HG03039 (cell line): ENCODE measurements around the gene MED13L.

Source experiments
- ATAC-seq: cut with Tn5 transposase; IDR thresholded peaks from one replicate; pipeline ENCODE4 v1.9.1; 2021; ENCODE audit warnings: mild to moderate bottlenecking, moderate library complexity; ENCODE audit not compliant: unreplicated experiment

Gene MED13L

DNA sequence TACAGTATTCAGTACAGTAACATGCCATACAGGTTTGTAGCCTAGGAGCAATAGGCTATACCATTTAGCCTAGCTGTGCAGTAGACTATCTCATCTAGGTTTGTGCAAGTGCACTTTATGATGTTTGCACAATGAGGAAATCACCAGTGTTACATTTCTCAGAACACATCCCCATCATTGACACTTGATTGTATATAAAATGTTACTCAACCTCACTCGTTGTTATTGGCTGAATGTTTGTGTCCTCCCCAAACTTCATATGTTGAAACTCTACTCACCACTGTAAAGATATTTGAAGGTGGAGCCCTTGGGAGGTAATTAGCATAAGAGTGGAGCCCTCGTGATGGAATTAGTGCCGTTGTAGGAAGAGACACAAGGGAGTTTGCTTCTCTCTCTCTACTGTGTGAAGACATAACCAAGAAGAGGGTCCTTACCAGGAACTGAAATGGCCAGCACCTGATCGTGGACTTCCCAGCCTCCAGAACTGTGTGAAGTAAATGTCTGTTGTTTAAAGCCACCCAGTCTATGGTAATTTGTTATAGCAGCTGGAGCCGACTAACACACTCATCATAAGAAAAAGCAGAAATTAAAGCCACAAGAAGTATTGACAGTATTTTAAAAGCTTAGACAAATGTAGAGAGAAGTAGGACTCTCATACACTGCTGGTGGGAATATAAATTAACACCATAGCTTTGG is 3.2 kb upstream of the MED13L start:
- ATAC-seq, result no peak

DNA sequence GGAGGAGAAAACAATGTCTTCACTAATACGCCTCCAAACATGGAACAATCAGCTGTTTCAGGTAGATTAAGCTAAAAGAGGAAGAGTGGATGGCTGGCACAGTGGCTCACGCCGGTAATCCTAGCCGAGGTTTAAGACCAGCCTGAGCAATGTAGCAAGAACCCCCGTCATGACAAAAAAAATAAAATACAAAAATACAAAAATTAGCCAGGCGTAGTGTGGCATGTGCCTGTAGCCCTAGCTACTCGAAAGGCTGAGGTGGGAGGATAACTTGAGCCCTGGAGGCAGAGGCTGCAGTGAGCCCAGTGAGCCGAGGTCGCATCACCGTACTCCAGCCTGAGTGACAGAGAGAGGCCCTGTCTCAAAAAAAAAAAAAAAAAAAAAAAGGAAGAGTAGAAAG is 1.2 kb upstream of the MED13L start:
- no peak for ATAC-seq

DNA sequence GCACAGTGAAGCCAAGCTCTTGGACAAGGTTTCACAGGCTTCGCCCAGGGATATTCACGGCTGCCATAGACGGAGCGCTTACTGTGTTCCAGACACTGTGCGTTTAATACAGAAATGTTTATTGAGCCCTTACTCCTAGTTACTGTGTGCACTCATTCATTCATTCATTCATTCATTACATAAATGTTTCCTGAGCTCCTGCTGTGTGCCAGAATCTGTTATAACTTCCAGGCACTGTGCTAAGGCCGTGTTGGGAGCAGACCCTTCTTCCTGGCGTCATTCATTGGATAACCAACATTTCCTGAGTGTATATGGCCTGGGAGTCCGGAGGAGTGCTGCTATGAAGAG is 760 bp upstream of the MED13L start:
- no peak for ATAC-seq

DNA sequence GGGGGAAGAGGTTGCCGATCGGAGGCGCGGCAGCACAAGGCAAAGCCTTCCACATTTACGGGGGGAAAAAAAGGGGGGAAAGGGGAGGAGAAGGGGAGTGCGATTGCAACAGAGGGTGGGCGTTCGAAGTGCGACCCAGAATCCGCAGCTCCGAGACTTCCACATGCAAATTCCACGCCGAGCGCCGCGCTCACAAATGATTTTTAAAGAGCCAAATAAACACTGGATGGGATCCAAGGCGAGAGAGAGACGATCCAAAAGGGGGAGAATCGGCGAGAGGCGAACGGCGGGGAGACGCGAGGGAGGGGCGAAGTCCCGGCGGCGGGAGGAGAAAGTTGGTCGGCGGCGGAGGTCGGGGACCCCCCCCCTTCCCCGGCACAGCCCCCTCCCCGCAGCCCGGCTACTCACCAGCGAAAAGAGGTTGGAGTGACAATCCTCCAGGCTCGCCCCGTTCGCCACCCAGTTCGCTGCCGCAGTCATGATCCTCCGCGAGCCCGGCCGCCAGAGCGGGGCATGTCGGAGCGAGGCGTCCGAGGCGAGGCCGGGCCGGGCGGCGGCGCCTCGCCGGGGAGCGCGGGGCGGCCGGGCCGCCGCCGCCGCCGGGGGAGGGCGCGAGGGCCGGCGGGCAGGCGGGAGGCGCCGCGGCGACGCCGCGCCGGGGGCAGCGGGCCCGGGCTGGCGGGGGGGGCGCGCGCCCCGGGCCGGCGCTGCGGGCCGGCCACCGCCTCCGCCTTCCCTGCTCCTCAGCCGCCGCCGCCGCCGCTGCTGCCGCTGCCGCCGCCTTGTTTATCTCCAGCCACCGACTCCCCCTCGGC is 634 bp downstream of the MED13L start:
- peak; percentile 33 for ATAC-seq

DNA sequence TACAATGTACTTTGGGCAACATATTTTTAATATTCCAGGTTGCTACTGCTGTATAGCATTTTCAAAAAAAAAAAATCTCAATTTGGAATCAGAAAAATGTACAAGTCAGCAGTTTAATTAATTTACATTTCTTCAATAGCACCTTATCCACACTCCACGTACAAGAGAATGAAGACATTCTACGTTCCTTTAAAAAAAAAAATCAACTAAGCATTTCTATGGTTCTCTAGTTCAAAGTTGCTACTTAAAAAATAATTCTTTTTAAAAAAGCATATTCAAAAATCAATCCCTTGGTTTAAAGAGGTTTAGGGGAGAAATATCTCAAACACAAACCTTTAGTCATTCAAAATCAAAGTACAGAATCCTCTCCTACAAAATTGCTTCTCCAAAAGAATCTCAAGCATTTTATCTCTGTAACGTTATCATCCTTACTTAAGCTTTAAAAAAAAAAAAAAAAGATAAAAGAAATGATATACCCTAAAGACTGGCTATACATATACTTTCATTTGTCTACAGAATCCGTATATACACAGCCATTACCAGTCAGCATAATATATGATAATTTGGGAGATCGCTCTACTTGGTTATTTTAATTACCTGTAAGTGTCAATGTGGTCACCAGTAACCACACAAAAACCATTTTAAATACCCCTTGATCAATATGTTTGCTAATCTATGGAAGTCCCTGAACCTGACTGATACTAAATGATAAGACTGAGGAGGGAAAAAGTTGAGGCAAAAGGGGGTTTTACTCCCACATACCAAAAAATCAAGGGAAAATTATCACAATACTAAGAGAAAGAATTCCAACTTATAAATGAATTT is 2.7 kb downstream of the MED13L start:
- no peak for ATAC-seq

DNA sequence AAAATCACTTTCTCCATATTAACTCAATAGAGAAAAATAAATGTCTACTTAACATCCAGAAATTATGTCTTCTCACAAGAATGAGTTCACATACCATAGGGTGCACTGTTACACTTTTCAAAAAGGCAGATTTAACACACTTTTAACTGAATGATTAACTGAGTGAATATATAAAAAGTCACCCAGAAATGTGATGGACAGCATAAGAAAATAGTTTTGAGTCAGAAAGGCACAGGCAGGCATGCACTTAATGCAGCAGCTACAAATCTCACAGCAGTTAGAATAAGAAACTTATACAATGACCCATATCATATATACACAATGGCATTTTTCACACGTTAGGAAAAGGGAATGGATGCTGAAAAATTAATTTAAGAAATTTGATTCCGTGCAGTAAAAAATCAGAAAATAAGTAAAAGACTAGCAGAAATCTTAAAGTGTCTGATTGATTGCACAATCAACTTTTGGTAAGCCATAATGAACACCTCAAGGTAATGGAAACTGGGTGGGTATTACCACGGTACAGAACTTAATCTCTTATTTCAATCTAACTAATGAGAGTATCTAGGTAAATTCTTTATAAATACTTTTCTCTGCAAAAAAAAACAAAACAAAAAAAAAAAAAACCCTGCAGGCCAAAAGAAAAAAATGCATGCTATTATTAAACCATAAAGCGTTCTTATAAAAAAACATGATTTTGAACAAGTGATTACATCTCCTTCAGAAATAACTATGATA is 3.5 kb downstream of the MED13L start:
- ATAC-seq, result no peak

DNA sequence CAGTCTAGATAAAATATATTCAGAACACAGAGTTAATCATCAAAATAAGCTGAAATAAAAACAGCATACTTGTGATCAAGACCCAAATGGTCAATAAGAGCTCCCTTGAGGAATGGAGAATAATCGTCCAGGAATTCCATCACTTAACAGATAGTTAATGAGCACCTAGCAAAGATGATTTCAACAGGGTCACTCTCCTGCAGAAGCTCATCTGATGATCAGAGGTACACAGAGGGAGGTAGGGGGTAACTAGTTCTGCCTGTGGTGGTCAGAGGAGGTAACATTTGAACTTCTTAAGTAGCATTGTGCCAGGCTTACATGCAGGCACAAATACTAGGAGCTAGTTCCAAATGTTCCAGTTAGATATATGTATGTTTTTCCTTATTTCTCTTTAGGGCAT is 9.5 kb downstream of the MED13L start:
- no peak for ATAC-seq

DNA sequence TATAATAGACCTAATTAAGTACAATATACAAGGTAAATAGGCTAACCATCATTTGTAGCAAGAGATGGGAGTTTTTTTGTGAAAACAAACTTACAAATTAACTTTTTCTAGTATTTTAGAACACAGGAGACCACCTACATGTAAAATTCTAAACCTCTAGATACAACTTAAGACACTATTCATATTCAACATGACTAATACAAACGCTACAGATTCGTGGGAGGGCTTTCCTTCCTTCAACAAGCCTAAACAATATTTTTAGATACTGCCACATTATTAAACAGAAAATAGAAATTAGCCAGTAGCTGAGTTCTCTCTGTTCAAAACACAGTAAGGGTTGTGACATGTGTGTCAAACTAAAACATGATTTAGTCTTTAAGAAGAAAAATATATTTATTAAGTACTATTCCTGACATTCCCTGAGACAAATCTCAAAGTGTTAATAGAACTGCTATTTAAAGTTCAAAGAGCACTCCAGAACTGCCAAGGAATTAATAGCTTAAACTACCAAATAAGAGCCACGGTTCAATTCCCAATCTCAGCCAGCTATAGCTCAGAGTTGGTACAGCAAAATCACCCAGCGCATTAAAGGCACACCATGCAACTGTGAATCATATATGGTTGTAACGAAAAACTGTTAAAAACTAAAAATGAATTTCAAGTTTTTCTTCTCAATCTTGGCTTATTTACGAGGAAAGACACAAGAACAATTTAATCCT is 10.7 kb downstream of the MED13L start:
- ATAC-seq, result no peak

DNA sequence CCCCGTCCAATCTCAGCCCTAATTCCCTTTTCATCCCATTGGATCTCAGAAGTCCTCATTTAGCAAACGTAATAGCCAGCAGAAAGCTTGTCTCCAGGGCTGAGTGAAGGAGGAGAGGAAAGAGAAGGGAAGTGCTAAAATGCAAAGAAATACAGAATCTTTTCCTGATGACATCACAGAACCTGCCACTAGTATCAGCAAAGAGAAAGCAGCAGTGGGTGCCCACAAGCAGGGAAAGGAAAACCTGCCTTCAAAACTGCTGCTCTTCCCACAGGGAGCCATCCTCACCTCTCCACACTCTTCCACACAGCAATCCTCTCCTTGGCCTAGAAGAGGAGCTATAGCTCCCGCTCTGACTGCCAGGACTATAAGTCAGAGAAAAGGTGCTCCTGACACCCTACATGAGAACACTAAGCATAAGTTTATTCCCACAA is 11.3 kb downstream of the MED13L start:
- no peak for ATAC-seq

DNA sequence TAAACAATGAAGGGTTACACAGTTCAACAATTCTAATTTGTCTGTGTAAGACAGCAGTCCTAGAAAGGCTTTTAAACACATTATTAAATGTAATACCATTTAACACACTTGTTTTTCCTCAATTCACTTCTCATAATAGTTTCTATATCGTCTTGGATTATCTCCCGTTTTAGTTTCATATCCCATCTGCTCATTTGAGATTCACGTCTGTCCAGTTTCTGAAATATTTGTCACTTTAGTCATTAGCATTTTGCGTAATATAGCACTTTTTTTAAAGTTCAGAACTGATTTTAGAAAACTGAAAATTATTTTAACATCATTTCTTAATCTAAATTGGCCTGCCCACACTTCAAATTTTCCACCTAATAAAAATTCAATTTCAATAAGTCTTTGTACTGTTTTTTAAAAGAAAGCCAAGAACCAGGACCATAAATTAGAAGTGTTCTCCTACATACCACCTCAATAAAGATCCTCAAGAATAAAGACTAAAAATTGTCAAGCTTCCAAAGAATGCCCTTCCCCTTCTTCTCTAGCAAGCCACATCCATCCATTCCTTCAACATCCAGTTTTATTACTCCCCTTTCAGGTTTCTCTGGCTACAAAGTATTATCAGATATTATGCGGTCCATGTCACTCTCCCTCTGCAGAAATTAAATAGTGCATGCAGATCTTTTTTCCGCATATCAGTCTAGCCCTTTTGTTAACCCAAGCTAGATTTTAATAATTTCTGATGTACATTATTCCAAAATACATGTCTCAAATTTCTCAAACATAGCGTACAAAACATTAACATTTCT is 11.9 kb downstream of the MED13L start:
- no peak for ATAC-seq

DNA sequence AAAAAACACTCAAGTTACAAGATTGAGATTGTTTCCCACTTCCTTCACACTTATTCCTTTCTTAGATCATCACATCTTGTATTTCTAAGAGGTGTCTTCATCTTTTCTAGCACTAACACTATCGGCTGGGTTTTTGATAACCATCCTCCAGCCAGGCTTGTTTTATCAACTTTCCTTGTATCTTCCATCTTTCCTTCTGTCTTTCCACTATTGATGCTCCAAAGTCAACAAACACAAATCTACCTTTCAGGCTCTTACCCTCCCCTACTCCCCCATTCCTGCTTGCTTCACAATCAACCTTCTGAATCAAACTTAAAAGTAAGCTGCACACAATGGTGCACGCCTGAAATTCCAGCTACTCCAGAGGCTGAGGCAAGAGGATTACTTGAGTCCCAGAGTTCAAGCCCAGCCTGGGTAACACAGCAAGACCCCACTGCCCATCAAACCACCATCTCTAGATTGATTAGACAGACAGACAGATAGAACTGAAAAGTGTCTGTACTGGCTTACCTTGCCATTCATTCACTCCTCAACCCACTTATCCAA is 12.9 kb downstream of the MED13L start:
- no peak for ATAC-seq

DNA sequence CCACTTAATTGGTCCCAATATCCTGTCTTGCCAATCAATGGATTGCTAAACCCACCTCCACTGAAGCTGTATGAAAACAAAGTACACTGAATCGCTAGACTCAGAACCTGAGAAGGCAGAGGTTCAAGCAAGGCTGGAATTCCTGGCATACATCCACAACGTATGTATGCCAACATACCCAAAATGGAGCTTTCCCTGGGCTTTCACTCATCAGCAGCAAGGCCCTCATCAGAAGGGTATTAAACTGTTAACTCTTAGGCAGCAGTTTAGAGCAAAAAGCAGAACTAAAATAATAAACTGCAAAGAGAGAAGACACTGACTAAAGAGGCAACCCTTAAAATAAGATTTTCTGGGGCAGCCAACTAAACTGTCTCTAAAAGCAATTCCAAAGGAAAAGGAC is 13.6 kb downstream of the MED13L start:
- no peak for ATAC-seq

DNA sequence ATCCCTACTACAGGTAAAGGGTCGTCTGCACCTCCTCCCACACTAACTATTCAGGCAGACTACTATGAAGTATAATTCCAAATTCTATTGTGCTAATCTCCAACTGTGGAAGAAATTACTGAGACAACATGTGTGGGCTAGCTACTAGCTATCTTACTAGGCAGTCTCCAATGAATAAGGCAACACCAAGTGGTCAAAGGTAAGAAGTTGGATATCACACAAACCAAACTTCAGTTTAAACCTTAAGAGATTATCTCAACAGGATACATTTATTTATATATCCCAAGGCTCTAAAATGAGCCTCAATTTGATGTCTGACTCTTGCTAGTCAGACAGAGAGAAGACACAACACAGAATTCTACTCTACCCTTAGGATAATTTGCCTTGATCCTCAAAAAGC is 14.1 kb downstream of the MED13L start:
- ATAC-seq, result no peak

DNA sequence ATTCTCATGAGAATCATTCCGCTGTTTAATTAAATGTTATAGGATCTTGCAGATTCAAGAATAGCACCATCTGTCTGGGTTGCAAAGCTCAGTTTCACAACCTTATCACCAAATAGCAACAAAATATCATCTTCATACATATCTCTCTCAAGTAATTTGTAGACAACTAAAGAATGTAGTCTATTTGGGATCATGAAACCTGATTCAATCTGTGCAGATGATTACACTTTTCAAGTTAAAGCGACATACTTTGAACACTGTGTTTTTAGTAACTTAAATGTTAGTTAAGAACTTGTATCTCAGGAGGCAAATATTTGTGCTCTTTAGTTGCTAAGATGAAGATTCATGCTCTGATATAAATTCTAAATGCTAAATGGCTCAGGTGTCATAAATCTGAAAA is 14.8 kb downstream of the MED13L start:
- ATAC-seq, result no peak

DNA sequence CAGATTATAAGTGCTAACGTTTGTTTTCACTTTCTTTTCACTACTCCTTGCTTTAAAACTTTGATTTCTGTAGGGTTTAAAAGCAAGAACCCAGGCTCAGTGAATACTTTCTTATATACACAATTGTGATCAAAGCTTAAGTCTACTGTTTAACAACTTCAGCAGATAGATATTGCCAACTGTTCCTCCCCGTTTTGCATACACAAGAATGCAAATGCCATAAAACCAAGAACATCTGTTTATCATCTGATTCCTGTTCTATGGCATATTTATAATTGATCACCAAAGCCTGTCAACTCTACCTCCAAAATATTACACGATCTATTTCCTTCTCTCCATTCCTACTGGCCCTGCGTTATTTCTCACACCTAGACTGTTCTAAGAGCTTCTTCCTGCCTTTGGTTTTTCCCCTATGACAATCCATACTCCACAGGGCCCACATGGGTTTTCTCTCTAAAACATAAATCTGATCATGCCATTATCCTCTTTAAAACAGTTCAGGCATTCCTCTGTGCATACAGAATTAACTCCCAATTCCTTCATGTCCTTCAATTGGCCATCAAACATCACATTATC is 15.9 kb downstream of the MED13L start:
- ATAC-seq, result no peak

DNA sequence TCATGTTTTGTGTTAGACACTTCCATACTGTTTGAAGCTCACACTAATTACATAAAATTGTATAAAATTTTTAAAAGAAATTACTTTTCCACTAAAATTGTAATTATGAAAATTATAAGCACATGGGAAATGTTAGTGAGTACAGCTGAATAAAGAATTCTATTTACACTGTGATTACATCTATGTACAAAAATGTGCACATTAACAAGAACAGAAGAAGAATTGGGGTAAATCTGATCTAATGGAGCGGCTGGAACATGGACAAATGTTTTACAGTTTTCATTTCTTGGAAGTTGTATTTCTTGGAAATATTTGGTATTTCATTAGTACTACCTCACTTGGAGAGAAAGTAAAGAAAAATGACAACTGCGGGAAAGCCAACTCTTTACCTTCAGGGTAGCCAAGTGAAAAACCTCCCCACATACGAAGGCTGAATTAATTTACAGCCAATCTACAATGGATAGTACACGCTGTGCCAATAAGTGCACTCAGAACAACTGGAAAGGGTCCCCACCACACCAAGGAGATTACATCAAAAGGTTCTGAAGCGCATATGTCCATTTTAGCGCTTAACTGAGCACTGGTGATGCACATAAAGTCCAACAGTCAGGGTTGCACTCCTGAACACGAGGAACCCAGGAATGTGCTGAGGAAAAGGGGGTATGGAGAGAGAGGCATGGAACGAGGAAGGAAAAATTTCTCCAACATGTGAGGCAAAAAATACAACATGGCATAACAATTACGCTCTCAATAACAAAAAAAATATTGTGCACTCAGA is 17.5 kb downstream of the MED13L start:
- ATAC-seq, result no peak

DNA sequence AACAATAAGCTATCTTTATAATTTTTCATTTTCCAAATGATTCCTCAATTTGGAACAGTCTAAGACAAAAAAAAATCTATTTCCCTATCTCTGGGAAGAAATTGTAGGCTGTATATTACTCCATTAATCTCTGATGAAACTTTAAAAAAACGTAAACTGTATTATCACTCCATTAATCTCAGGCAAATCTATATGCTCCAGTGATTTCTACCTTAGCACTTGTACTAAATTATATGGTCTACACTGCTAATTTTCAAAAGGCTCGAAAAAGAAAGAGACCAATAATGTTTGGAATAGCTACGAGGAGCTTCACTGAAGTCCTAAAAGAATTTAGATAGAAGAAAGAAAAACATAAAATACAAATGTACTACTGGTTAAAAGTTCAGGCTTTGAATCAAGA is 19.7 kb downstream of the MED13L start:
- no peak for ATAC-seq

DNA sequence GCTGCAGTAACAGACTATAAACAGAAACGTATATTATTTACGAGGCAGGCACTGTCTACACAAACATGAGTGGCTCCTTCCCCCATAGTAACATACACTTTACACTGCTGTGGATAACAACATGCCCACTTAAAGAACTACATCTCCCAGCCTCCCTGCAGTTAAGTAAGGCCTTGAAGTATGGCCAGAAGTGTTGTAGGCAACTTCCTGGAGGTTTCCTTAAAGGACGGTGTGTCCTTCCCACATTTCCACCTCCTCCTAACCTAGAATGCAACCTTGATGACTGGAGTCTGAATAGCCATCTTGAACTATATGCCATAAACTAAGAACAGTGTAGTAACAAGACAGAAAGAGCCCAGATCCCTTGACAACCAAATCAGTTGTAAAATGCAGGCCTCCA is 20.3 kb downstream of the MED13L start:
- ATAC-seq, result no peak
